ENCODE measurements around the gene GPR179. TPM values are rescaled to one million over a fixed set of nuclear protein-coding genes. Genes with fewer than 3 reads are reported as not detected.

GPR179 gene
- total RNA-seq, 2 donors from 2014 or later: not detected

- Mint-ChIP-seq H3K4me3 (no peak overlapping the region), H3K4me1 (peaks cover 39% of the 10 kb centered on the region), H3K27me3 (ENCODE audit: insufficient read depth) (no peaks in the 10 kb centered on the region), H3K27ac (no peak overlapping the region), H3K36me3 (ENCODE audit: low read depth) (peaks cover 5% of the 10 kb centered on the region), H3K9me3 (no peaks in the 10 kb centered on the region)
- Histone ChIP-seq H3K27me3 (ENCODE audit: control insufficient read depth, insufficient read depth, low read length, poor library complexity, severe bottlenecking) (peaks cover 15% of the 10 kb centered on the region), H3K27ac (ENCODE audit: low read depth, low read length) (no peak overlapping the region), H3K9me3 (ENCODE audit: control insufficient read depth, low read length) (no peaks in the 10 kb centered on the region), H3K36me3 (ENCODE audit: control insufficient read depth, insufficient read depth, low read length) (peaks cover 4% of the 10 kb centered on the region), H3K4me3 (ENCODE audit: low read length) (no peak overlapping the region), H3K9ac (ENCODE audit: extremely low read depth, low read length, poor library complexity, severe bottlenecking) (no peak overlapping the region), H3K4me1 (ENCODE audit: control insufficient read depth, insufficient read depth, low read length) (no peaks in the 10 kb centered on the region)
- no peak for DNase-seq
- no peak for TF ChIP-seq CTCF (conservative IDR thresholded peaks at IDR 0.05)
- 90 to 98% methylated on average over 6 to 9 of the region's 9 CpGs for WGBS, 2 experiments (ENCODE audit: insufficient coverage in 1 of 2, insufficient read length in 1 of 2)
These were observed 15.1 kb upstream of the GPR179 start for GRCh38 chr17:38358586-38359513.

GRCh38 chr17:38357486-38358123 lies 13.8 kb upstream of the GPR179 start:
- H3K9me3 Mint-ChIP-seq: no peaks in the 10 kb centered on the region
- H3K9me3 ChIP-seq (ENCODE audit: control insufficient read depth, low read length): no peaks in the 10 kb centered on the region
- H3K27me3 Mint-ChIP-seq (ENCODE audit: insufficient read depth): no peaks in the 10 kb centered on the region
- peaks cover 47% of the 10 kb centered on the region for H3K4me1 Mint-ChIP-seq
- no peak overlapping the region for H3K27ac ChIP-seq (ENCODE audit: low read depth, low read length)
- no peak overlapping the region for H3K4me3 ChIP-seq (ENCODE audit: low read length)
- no peak overlapping the region for H3K9ac ChIP-seq (ENCODE audit: extremely low read depth, low read length, poor library complexity, severe bottlenecking)
- peaks cover 4% of the 10 kb centered on the region for H3K36me3 Mint-ChIP-seq (ENCODE audit: low read depth)
- H3K36me3 ChIP-seq (ENCODE audit: control insufficient read depth, insufficient read depth, low read length): peaks cover 3% of the 10 kb centered on the region
- no peak for TF ChIP-seq CTCF (conservative IDR thresholded peaks at IDR 0.05)
- 89 to 94% methylated on average over 2 of the region's 2 CpGs for WGBS, 2 experiments (ENCODE audit: insufficient coverage in 1 of 2, insufficient read length in 1 of 2)
- peaks cover 21% of the 10 kb centered on the region for H3K27me3 ChIP-seq (ENCODE audit: control insufficient read depth, insufficient read depth, low read length, poor library complexity, severe bottlenecking)
- no peak overlapping the region for H3K4me3 Mint-ChIP-seq
- no peak overlapping the region for H3K27ac Mint-ChIP-seq
- no peaks in the 10 kb centered on the region for H3K4me1 ChIP-seq (ENCODE audit: control insufficient read depth, insufficient read depth, low read length)
- DNase-seq: no peak

- no peaks in the 10 kb centered on the region for H3K9me3 Mint-ChIP-seq
- H3K36me3 Mint-ChIP-seq (ENCODE audit: low read depth): no peaks in the 10 kb centered on the region
- DNase-seq: no peak
- H3K27ac ChIP-seq (ENCODE audit: low read depth, low read length): no peak overlapping the region
- no peaks in the 10 kb centered on the region for H3K27me3 Mint-ChIP-seq (ENCODE audit: insufficient read depth)
- H3K27ac Mint-ChIP-seq: no peak overlapping the region
- H3K36me3 ChIP-seq (ENCODE audit: control insufficient read depth, insufficient read depth, low read length): no peaks in the 10 kb centered on the region
- WGBS, 2 experiments (ENCODE audit: insufficient coverage in 1 of 2, insufficient read length in 1 of 2): 77 to 94% methylated on average over 2 to 4 of the region's 4 CpGs
- H3K27me3 ChIP-seq (ENCODE audit: control insufficient read depth, insufficient read depth, low read length, poor library complexity, severe bottlenecking): peaks cover 21% of the 10 kb centered on the region
- no peak overlapping the region for H3K4me3 Mint-ChIP-seq
- peaks cover 50% of the 10 kb centered on the region for H3K4me1 Mint-ChIP-seq
- H3K9me3 ChIP-seq (ENCODE audit: control insufficient read depth, low read length): no peaks in the 10 kb centered on the region
- TF ChIP-seq CTCF (conservative IDR thresholded peaks at IDR 0.05): no peak
- H3K4me1 ChIP-seq (ENCODE audit: control insufficient read depth, insufficient read depth, low read length): no peaks in the 10 kb centered on the region
- no peak overlapping the region for H3K4me3 ChIP-seq (ENCODE audit: low read length)
- H3K9ac ChIP-seq (ENCODE audit: extremely low read depth, low read length, poor library complexity, severe bottlenecking): no peak overlapping the region
These were observed 11.5 kb upstream of the GPR179 start for GRCh38 chr17:38355251-38355650.

Data from endodermal cell (in vitro differentiated cells).